NOMO-1 treated with dmso at 0.1 percent for 144 hours (cell line): Measurements from ENCODE around the gene XRCC4.
A peak's percentile ranks its signal among the peaks of the same experiment; 100 is the strongest.
"Not testable (repeated sequence)": the region's sequence is repeated elsewhere in the genome, so short reads cannot be mapped to it uniquely, and the experiment has no call there.

Experiments
- DNase-seq: peaks from one replicate; lab custom pipeline; 2025; ENCODE audit not compliant: unreplicated experiment; lab: John Stamatoyannopoulos, UW

Gene XRCC4

GRCh38 chr5:83257684-83258083 lies 180.3 kb downstream of the XRCC4 start:
- not testable (repeated sequence) for DNase-seq

DNA sequence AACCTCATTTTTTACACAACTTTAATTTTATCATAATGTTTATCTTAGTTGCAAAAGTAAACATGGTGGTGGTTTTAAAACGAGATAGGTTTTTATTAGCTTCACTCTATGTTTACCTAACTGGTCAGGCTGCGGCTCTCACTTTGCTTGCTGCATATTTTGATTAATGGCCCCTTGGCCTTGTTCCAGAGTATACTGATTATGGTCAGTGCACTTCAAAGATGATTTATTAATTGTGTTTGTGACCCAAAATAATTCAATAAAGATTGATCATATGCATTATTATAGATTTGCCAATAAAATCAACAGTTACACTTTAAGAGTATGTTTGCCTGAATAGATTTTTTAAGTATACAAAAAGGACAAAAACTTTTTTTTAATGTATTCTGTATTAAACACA lies 188.0 kb downstream of the XRCC4 start:
- no peak for DNase-seq

DNA sequence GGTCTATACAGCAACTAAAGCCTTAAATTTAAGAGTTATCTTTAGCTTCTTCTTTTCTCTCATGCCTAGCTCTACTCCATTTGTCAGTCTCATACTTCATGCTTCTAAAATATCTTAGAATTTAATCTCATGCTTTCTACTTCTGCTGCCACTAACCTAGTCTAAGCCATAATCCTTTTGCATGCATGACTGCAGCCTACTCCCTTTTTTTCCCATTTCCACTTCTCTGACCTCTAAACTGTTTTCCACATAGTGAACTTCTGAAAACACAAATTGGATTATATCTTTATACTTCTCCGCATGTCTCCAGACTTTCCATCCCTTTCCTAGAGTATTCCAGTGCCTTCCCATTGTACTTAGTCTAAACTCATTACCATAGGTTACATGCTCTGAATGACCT lies 193.0 kb downstream of the XRCC4 start:
- DNase-seq = no peak

GRCh38 chr5:83277154-83277553 lies 199.8 kb downstream of the XRCC4 start:
- no peak for DNase-seq

DNA sequence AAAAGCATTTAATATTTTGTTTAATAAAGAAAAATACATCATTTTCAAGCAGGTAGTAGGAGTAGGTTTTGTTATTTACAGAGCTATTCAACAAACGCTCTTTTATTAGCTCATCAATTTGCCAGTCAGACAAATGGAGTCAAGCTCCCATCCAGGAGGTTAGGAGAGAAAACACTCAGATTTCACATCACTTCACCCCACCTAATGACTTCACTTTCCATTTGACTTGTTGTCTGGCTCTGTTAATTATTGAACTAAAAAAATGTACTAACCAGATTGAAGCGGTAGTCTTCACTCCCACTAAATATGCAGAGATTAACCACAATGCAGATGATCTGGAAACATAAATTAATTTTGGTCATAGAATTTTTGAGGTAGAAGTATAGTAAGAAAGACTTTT lies 200.6 kb downstream of the XRCC4 start:
- no peak for DNase-seq

GRCh38 chr5:83281176-83281575 lies 203.8 kb downstream of the XRCC4 start:
- DNase-seq = no peak

DNA sequence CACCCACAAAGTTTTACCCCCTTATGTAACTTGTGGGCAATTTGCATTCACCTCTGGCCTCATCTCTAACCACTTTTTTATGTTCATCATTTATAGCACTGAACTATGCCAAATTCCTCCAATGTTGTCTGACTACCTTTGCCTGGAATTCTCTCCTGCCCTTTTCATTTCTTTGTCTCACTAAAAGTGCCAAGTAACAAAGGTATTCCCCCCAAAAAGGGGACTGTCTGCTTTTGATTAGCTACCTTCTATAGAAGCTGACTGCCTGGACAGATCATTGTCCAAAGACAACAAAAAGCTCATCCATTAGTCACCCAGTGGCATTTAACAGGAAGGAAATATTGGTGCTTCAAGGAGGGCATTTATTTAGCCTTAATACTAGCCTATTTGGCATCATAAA lies 204.3 kb downstream of the XRCC4 start:
- DNase-seq = no peak

DNA sequence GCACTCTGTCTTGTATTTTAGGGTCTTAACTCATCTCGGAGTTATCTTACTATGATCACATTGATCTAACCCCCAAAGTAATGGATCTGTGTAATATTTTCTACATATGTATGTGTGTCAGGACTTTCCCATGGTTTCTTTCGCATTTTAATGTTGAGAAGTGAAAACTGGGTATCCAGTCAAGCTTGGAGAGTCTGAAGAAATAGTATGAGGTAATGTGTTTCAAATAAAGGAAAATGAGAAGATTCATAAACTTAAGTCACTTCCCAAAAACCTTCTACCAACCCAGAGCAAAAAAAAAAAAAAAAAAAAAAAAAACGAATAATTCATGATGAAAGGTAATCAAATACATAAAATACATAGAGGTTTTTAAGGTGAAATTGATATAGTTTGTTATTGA lies 206.4 kb downstream of the XRCC4 start:
- DNase-seq = no peak

DNA sequence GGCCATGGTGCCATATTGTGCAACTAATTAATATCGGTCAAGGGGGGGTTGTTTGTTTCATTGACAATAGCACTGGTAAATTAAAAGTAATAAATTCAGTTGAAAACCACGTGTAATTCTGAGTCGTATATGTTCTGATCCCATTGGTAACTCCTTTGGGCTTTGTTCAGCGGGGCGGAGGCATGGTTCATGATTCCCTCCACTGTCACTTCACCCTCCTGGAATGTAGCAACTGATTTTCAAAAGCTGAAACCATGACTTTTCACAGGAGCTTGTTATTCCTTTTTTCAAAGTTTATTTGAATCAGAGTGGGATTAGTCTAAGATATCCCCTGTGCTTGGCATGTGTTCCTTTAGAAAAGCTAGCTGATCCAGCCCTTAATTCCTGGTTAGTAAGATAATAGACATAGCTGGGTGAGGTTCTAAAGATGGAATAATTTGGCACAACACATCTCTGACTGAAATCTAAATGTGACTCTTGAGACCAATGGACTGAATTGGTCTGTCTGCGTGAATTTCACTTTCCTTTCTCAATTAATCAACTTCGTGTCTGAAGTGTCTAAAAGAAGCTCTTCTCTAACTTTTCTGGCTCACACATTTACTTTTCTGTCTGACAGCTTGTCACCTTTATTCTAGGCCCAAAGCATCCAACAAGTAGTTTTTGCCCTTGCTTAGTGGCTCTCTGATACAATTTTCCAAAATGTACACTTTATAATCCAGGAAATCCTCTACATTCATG lies 208.5 kb downstream of the XRCC4 start:
- DNase-seq = no peak

DNA sequence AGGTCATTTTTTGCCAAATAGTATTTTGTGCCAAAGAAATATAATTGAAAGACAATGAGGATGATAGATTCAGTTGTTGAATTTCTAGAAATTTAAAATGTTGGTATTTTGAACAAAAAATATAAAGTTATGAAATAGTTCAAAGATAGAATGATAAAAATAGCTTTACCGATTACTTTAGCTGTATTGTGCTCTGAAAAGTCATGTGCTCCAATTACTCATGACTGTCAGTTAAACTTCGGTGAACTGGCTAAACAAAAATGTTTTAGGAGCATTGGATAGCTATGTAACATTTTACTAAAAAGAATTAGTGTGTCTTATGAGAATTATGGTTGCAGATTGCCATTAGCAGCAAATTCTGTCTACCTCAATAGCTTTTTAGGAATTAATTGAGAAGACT lies 216.9 kb downstream of the XRCC4 start:
- DNase-seq = no peak

DNA sequence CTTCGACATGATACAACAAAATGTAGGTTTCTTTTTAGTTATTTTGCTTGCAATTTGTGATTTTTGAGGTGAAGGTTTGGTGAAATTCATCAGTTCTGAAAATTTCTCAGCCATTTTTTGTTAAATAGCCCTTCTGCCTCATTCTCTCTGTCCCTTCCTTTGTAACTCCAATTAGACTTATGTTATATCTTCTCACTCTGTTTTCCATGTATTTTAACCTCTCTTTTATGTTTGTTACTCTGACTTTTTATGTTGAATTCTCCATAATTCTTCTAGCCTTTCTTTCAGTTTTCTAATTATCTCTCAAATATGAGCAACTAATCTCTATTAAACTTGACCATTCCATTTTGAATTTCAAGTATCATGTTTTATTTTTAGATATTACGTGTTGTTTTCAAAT lies 222.0 kb downstream of the XRCC4 start:
- DNase-seq = no peak

- DNase-seq = peak; percentile 95
Observed at GRCh38 chr5:83306572-83307241, 229.4 kb downstream of the XRCC4 start.

DNA sequence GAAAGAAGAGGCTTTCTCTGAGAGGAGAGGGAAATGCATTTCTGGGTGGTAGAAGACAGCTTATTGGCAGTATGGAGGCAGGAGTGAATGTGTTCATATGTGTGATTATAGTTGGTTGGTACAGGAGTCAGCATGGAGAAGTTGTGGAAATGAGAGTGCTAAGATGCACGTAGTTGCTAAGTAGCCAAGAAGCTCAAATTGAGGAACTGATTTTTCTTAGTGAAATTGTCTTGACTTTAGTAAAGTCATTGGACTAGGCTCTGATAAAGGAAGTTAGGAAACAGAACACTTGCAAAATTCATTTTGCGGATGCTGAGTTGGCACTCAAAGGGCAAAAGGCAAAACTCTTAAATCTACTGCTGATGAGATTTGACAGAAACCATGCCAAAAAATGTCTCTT lies 235.3 kb downstream of the XRCC4 start:
- DNase-seq = peak; percentile 91

GRCh38 chr5:83313436-83313835 lies 236.1 kb downstream of the XRCC4 start:
- DNase-seq = no peak

DNA sequence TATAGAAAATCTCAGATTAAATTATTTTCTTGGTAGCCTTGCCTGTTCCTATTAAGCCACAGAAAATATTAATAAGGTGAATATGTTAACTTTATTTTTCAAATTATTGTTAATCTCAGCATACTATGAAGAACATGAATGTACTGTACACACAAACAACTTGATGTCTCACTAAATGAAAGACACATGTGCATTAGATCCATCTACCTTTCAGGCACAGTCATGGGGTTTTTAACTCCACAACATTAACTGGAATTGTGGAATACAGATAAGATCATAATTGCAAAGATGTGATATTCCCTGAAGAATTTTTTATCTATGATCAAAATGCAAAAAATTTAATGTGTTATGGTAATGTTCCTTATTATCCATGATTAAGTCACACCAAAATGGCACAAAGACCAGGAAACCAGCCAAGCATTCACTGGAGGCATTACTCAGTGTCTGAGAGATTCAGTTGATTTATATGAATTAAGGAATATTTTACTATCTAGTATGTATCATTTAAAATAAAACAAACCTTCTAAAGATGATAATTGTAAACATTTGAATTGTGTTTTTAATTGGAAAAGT lies 244.2 kb downstream of the XRCC4 start:
- DNase-seq = no peak

DNA sequence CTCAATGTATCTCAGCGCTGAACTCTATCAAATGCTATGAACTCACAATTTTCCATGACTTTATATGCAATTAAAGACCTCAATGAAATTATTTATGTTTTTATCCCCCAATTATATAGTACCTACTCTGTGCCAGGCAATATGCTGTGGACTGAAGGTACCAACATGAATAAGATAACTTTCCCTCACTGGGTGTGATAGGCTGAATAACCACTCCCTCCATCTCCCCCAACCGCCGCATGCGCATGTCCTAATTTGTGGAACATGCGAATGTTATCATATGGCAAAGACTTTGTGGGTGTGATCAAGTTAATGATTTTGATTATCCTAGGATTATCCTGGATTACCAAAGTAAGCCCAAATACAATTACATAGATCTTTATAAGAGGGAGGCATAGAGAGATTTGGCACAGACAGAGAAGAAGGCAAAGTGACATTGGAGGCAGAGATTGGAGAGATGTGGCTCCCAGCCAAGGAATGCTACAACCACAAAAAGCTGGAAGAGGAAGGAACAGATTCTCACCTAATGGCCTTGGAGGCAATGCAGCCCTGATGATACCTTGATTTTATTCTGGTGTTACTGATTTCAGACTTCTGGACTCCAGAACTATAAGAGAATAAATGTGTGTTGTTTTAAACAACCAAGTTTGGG lies 245.1 kb downstream of the XRCC4 start:
- no peak for DNase-seq

DNA sequence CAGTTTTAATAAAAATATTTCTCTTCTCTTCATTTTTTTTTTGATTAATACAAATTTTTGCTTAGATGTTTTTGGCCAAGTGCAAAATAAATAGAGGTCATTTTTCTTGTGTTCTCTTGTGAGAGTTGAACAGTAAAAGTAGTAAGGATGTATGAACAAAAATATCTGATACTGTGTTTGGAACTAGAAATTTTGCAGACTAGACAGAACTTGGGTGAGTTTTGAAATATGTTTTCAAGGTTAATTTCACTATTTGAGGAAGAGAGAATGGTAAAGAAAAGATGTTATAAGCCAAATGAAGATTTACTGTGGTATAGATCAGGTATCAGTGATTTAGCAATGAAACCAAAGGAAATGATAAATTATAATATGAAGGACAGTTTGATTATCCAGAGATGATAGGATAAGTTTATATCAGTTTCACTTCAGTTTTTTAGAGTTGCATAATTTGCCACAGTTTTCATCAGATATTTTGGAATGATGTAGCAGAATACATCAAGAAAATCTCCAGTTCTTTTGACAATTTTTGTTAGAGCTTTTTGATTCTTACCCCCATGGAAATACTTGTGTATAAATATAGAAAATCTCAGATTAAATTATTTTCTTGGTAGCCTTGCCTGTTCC lies 246.3 kb downstream of the XRCC4 start:
- peak; percentile 46 for DNase-seq

DNA sequence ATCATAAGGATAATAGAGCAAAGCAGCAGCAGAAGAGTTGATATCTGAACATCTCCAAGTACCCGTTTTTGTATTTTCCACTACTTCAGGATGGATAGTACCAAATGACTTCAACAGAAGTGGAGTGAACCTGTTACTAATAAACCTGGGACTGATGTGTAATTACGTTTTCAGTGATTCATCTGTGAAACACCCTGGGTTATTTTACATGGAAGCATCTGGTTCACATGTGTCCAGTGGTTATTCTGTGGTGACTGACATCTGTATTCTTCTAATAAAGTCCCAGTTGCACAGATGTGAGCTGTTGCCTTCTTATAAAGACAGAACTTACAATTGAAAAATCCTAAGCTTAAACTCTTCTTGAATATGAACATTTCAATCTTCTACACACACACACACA lies 254.5 kb downstream of the XRCC4 start:
- no peak for DNase-seq

GRCh38 chr5:83337453-83338035 lies 260.2 kb downstream of the XRCC4 start:
- no peak for DNase-seq

GRCh38 chr5:83340511-83340918 lies 263.2 kb downstream of the XRCC4 start:
- no peak for DNase-seq

DNA sequence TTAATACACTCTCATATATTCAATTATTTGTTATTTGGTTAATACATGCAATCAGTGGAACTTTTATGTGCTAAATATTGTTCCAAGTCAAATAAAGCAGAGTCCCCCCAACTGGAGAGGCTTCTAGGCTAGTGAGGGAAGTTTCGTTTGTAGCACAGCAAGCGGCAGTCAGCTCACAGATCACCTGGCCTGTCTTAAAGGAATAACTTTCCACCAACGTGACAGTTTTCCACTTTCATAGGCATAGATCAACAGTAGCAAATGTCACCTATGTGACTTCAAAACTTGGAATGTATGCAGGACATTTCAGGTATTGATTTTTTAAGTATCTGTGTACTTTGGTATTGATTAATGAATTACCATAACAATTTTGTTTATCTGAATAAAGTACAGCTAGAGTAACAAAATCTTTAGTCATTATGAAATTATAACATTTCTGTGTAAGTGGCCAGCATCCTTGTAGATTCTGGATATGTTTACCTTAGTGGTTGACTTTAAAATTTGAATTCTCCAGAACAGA lies 264.5 kb downstream of the XRCC4 start:
- DNase-seq = no peak
